Panc1 (cell line): Measurements from ENCODE around the gene SCFD1. TPM values are rescaled to one million over a fixed set of nuclear protein-coding genes. Genes with fewer than 3 reads are reported as not detected.

Source experiments
- ATAC-seq: fragments of 200-7000 bp; cut with Tn5 transposase; 2 replicates; pipeline ENCODE4 v1.9.1; 2020; ENCODE audit warnings: mild to moderate bottlenecking, moderate library complexity
- BruUV-seq: library from RNA; stranded (reverse); fragments of 400-500 nt; replicated peaks from 2 replicates; lab custom pipeline; 2021; lab: Mats Ljungman, UMichigan
- CTCF ChIA-PET: fragments of 300-600 bp; sonication (Branson Sonifier 250); formaldehyde crosslinking; loops from one replicate; lab custom pipeline; 2022; ENCODE audit warnings: antibody characterized with exemption; lab: Charles Lee
- POLR2A ChIA-PET: fragments of 300-600 bp; sonication (Branson Sonifier 250); formaldehyde crosslinking; loops from one replicate; lab custom pipeline; 2022; ENCODE audit warnings: antibody characterized with exemption; lab: Charles Lee
- DNase-seq: peaks from one replicate; pipeline ENCODE4 v3.0.0-alpha.2; 2010; ENCODE audit warnings: low read depth, low spot score
- H3K27ac ChIP-seq: 2 replicates; pipeline ENCODE4 v1.5.1; 2011; ENCODE audit warnings: mild to moderate bottlenecking, low read length, inconsistent platforms
- H3K27me3 ChIP-seq: fragments of 200-500 bp; sonication (Bioruptor generic); 2 replicates; pipeline ENCODE4 v1.6.0; 2014; ENCODE audit warnings: low read length, inconsistent platforms; ENCODE audit not compliant: control insufficient read depth, insufficient read depth
- H3K36me3 ChIP-seq: fragments of 200-500 bp; sonication (Bioruptor generic); 2 replicates; pipeline ENCODE4 v1.5.1; 2014; ENCODE audit warnings: inconsistent platforms, mild to moderate bottlenecking, low read length, moderate library complexity; ENCODE audit not compliant: control insufficient read depth, insufficient read depth
- H3K4me1 ChIP-seq: 2 replicates; pipeline ENCODE4 v1.5.1; 2011; ENCODE audit warnings: inconsistent platforms, mild to moderate bottlenecking, low read length, moderate library complexity; ENCODE audit not compliant: control insufficient read depth, insufficient read depth
- H3K4me3 ChIP-seq, 2 experiments: 2 replicates each; pipeline ENCODE4 v1.5.1; 2011 to 2012; ENCODE audit warnings: low read depth in 2 of 2, low read length in 2 of 2, mild to moderate bottlenecking in 2 of 2, inconsistent platforms in 1 of 2, moderate library complexity in 1 of 2
- H3K9me3 ChIP-seq: fragments of 200-500 bp; sonication (Bioruptor generic); 2 replicates; pipeline ENCODE4 v1.5.1; 2014; ENCODE audit warnings: low read depth, mild to moderate bottlenecking, inconsistent platforms, low read length, moderate library complexity; ENCODE audit not compliant: control insufficient read depth, insufficient read depth
- CTCF ChIP-seq: fragments of 450-650 bp; IDR thresholded peaks from 2 replicates; pipeline ENCODE4 v1.5.1; 2017; ENCODE audit warnings: mild to moderate bottlenecking
- POLR2AphosphoS5 ChIP-seq: IDR thresholded peaks from 2 replicates; pipeline ENCODE4 v1.6.1; 2012; ENCODE audit warnings: mild to moderate bottlenecking, low read depth, low read length, moderate library complexity
- REST ChIP-seq, 2 experiments: IDR thresholded peaks; 2 replicates each; pipeline ENCODE4 v1.6.1; 2011 to 2012; ENCODE audit warnings: low read depth in 2 of 2, control low read depth in 1 of 2, low read length in 1 of 2, mild to moderate bottlenecking in 1 of 2, moderate library complexity in 1 of 2; ENCODE audit not compliant: insufficient read depth in 1 of 2
- SIN3A ChIP-seq: IDR thresholded peaks from 2 replicates; pipeline ENCODE4 v1.6.1; 2012; ENCODE audit warnings: low read depth, mild to moderate bottlenecking, low read length, moderate library complexity, borderline replicate concordance; ENCODE audit not compliant: insufficient read depth
- TCF7L2 ChIP-seq: IDR thresholded peaks from 2 replicates; pipeline ENCODE4 v1.6.1; 2011; ENCODE audit warnings: mild to moderate bottlenecking, low read depth, low read length, inconsistent platforms
- in situ Hi-C: cut with HindIII; loops from 2 replicates; pipeline ENCODE4 v1.10.0; 2016; ENCODE audit warnings: low sequenced_read_pairs, low pct_unique_long_range_greater_than_20kb
- intact Hi-C: fragments of 100-400 bp; cut with micrococcal nuclease; formaldehyde crosslinking; loops from one replicate; pipeline ENCODE4 v1.10.0; 2022; ENCODE audit not compliant: unreplicated experiment
- total RNA-seq: library from RNA; stranded (reverse); gene quantifications from one replicate; pipeline ENCODE4 v1.2.1, GENCODE V29; 2021; ENCODE audit not compliant: unreplicated experiment

Gene SCFD1
- total RNA-seq, 1 experiment from 2014 or later = 43.8 TPM

DNA sequence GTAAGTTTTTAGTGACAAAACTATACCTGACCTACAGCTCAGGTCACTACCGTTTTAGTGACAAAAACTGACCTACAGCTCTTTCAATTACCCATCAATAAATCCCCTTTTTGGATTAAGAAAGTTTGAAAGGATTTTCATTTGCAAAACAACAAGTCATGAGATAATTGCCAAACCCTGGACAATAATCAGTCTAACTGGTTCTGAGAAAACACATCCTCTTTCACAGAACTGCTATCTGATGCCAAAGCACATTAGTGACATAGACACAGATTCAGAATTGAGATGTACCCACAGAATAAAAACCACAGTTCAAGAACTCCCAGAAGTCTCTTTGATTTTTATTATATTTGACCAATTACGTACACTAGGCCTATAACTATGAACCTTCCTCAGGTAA lies 126.2 kb downstream of the SCFD1 start:
- in situ Hi-C loops = no loop called here
- Histone ChIP-seq H3K9me3 (no peaks in the 10 kb centered on the region), H3K36me3 (no peaks in the 10 kb centered on the region), H3K27me3 (peaks cover 2% of the 10 kb centered on the region), H3K4me1 (no peaks in the 10 kb centered on the region), H3K27ac (no peak overlapping the region), H3K4me3 (no peak overlapping the region)
- ChIA-PET POLR2A (interaction anchor here (0.7 kb wide), 1 partner anchor 106 kb away, joined by 3 read pairs; no protein-coding TSS in a partner anchor), CTCF (no interaction called here)
- TF ChIP-seq REST (IDR thresholded peaks at IDR 0.05; ENCODE audit: insufficient read depth in 1 of 2, low read depth in 2 of 2, low read length in 1 of 2) (no peak), SIN3A (no peak), POLR2AphosphoS5 (no peak), CTCF (no peak), TCF7L2 (no peak)
- intact Hi-C loops = no loop called here
- BruUV-seq = no TSS peak
- DNase-seq (no peak), ATAC-seq (no peak)

DNA sequence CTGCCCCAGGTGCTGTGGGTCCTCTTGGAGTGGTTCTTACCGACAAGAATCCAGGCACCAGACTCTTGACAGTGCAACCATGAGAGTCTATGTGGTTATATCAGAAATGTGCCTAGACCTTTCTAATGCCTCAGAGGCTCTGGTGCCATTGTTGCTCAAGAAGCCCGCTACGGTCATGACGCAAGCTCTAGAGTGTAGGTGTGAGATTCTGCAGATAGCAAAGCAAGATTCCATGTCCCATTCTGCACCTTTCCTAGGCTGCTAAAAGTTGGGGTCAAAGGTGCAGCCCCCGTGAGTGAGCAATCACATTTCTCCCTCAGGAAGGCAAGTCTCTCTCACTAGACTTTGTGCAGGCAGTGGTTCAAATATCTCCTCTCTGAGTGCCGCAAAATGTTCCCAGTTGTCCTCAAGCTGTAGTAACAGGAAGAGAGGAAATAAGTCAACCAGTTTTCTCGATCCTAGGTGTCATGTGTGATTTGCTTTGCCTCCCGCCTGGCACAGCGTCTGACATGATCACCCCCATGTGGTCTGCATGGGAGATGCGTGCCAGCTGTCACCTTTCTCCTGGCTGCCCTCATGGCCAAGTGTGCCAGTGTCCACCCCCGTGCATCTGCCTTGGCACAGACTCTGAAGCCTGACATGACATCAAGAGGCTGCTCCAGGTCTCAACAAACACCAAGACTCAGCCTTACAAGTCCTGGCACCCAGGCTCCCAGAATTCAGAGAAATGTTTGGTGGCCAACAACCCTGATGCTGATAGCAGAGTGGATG lies 129.7 kb downstream of the SCFD1 start:
- H3K27me3 ChIP-seq = peaks cover 2% of the 10 kb centered on the region
- no peaks in the 10 kb centered on the region for H3K9me3 ChIP-seq
- no peaks in the 10 kb centered on the region for H3K4me1 ChIP-seq
- ATAC-seq (no peak), DNase-seq (no peak)
- in situ Hi-C loops = no loop called here
- no peaks in the 10 kb centered on the region for H3K36me3 ChIP-seq
- CTCF ChIA-PET = no interaction called here
- no TSS peak for BruUV-seq
- no peak overlapping the region for H3K27ac ChIP-seq
- POLR2A ChIA-PET = no interaction called here
- no peak overlapping the region for H3K4me3 ChIP-seq
- intact Hi-C loops = no loop called here
- TF ChIP-seq REST (IDR thresholded peaks at IDR 0.05; ENCODE audit: insufficient read depth in 1 of 2, low read depth in 2 of 2, low read length in 1 of 2) (no peak), SIN3A (no peak), CTCF (no peak), TCF7L2 (no peak), POLR2AphosphoS5 (no peak)
